ENCODE data around the gene MRPS17.

DNA sequence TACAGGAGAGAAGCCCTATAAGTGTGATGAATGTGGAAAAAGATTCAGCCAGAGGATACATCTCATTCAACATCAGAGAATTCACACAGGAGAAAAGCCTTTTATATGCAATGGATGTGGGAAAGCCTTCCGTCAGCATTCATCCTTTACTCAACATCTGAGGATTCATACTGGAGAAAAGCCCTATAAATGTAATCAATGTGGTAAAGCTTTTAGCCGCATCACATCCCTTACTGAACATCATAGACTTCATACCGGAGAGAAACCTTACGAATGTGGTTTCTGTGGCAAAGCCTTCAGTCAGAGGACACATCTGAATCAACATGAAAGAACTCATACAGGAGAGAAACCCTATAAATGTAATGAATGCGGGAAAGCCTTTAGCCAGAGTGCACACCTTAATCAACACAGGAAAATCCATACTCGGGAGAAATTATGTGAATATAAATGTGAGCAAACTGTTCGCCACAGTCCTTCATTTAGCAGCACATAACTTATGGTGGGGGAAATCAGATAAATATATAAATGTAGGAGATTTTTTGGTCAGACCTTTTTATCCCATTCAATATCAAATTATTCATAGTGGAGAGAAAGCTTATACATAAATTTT lies 12.1 kb upstream of the MRPS17 start:
- TF ChIP-seq, protein P1, sequence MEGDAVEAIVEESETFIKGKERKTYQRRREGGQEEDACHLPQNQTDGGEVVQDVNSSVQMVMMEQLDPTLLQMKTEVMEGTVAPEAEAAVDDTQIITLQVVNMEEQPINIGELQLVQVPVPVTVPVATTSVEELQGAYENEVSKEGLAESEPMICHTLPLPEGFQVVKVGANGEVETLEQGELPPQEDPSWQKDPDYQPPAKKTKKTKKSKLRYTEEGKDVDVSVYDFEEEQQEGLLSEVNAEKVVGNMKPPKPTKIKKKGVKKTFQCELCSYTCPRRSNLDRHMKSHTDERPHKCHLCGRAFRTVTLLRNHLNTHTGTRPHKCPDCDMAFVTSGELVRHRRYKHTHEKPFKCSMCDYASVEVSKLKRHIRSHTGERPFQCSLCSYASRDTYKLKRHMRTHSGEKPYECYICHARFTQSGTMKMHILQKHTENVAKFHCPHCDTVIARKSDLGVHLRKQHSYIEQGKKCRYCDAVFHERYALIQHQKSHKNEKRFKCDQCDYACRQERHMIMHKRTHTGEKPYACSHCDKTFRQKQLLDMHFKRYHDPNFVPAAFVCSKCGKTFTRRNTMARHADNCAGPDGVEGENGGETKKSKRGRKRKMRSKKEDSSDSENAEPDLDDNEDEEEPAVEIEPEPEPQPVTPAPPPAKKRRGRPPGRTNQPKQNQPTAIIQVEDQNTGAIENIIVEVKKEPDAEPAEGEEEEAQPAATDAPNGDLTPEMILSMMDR (IDR thresholded peaks at IDR 0.05; ENCODE audit: extremely low read depth in 1 of 2, insufficient read depth in 1 of 2, low read depth in 1 of 2, low read length in 2 of 2) = no peak
- TF ChIP-seq POLR2AphosphoS5 (IDR thresholded peaks at IDR 0.05; ENCODE audit: insufficient read depth, low read depth, low read length) (no peak), POLR2A (IDR thresholded peaks at IDR 0.05; ENCODE audit: low read depth, low read length) (no peak), FOS (IDR thresholded peaks at IDR 0.05; ENCODE audit: borderline replicate concordance, insufficient read depth, low read length) (no peak)
